Stimulated activated CD4-positive, alpha-beta T cell treated with anti-CD3 and anti-CD28 coated beads, Interleukin-4, amount 100 ng/mL, for 24 hours (primary cell): ENCODE results near the gene SEMA5B.

Experiments
- DNase-seq: peaks from one replicate; pipeline ENCODE4 v3.0.0-alpha.2; 2020

Gene SEMA5B

GRCh38 chr3:122920986-122921385 lies 106.6 kb downstream of the SEMA5B start:
- no peak for DNase-seq

GRCh38 chr3:122919291-122919610 lies 108.3 kb downstream of the SEMA5B start:
- no peak for DNase-seq

GRCh38 chr3:122918576-122919290 lies 108.8 kb downstream of the SEMA5B start:
- DNase-seq: no peak

GRCh38 chr3:122917412-122917811 lies 110.2 kb downstream of the SEMA5B start:
- DNase-seq: no peak

GRCh38 chr3:122916580-122916979 lies 111.0 kb downstream of the SEMA5B start:
- DNase-seq: no peak

- no peak for DNase-seq
Measured at GRCh38 chr3:122916084-122916483, 111.5 kb downstream of the SEMA5B start.

GRCh38 chr3:122915300-122916055 lies 112.1 kb downstream of the SEMA5B start:
- DNase-seq: no peak

- no peak for DNase-seq
Measured at GRCh38 chr3:122913539-122914100, 113.9 kb downstream of the SEMA5B start.

GRCh38 chr3:122912772-122913538 lies 114.6 kb downstream of the SEMA5B start:
- DNase-seq: no peak

- no peak for DNase-seq
Measured at GRCh38 chr3:122911901-122912300, 115.7 kb downstream of the SEMA5B start.

GRCh38 chr3:122908251-122908650 lies 119.3 kb downstream of the SEMA5B start:
- DNase-seq: no peak

- no peak for DNase-seq
Measured at GRCh38 chr3:122907471-122907870, 120.1 kb downstream of the SEMA5B start.

GRCh38 chr3:122903171-122903570 lies 124.4 kb downstream of the SEMA5B start:
- no peak for DNase-seq

- no peak for DNase-seq
Measured at GRCh38 chr3:122902326-122902725, 125.2 kb downstream of the SEMA5B start.

GRCh38 chr3:122898298-122898697 lies 129.3 kb downstream of the SEMA5B start:
- DNase-seq: no peak

GRCh38 chr3:122893754-122894668 lies 133.6 kb downstream of the SEMA5B start:
- no peak for DNase-seq

- DNase-seq: no peak
Measured at GRCh38 chr3:122893282-122893681, 134.3 kb downstream of the SEMA5B start.

GRCh38 chr3:122892118-122892960 lies 135.2 kb downstream of the SEMA5B start:
- DNase-seq: no peak

GRCh38 chr3:122890720-122891220 lies 136.8 kb downstream of the SEMA5B start:
- no peak for DNase-seq

GRCh38 chr3:122890077-122890719 lies 137.4 kb downstream of the SEMA5B start:
- no peak for DNase-seq

GRCh38 chr3:122886946-122887345 lies 140.6 kb downstream of the SEMA5B start:
- DNase-seq: no peak
